ENCODE data around the gene NHSL2.
"Not testable (repeated sequence)": the region's sequence is repeated elsewhere in the genome, so short reads cannot be mapped to it uniquely, and the experiment has no call there.

Gene NHSL2

DNA sequence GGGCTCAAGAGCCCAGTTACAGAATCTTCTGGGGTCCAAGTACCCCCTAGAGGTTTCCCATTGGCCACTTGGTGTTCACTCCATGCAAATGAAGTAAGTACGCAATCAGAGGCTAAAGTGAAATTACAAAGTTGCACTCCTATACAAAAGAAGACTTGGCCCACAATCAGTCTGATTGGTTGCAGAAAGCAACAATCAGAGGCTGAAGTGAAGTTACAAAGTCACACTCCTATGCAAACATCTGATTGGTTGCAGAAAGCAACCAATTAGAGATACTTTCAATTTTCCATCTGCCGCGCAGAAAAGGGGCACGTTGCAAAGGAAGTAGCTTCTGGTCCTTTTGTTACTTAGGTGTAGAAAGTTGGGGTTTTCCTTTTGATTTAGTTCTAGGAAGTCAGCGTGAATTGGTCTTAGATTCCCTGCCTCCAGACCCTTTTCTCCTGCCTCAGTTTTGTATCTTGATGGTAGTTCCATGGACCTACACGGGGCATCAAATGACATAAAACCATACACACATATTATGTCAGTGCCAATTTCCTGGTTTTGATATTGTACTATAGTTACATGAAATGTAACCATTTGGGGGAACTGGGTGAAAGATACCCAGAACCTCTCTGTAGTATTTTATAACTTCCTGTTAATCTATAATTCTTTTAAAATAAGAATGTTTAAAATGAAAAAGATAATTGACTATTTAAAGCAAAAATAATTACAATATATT lies 258.5 kb downstream of the NHSL2 start:
- no peak for DNase-seq (ENCODE audit: low read depth, low spot score)

DNA sequence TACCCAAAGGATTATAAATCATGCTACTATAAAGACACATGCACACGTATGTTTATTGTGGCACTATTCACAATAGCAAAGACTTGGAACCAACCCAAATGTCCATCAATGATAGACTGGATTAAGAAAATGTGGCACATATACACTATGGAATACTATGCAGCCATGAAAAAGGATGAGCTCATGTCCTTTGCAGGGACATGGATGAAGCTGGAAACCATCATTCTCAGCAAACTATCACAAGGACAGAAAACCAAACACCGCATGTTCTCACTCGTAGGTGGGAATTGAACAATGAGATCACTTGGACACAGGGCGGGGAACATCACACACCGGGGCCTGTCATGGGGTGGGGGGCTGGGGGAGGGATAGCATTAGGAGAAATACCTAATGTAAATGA lies 265.6 kb downstream of the NHSL2 start:
- DNase-seq (ENCODE audit: low read depth, low spot score) = not testable (repeated sequence)

DNA sequence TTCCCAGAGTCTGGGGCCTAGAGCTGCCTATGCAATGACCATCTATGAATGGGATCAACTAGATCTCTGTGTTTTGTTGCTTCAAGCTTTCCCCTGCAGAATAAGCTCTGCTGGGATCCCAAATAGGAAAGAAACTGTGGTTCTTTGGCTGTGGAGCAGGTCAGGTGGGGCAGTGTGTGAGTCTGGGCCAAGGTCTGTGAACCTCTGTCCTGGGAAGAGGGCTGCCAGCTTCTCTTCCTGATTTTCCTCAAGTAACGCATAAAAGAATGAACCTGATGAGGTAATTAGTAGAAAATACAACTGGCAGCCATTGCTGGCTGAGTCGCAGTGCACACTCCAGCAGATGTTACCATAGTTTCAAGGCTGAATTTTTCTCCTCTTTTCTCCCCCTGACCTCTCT lies 266.3 kb downstream of the NHSL2 start:
- DNase-seq (ENCODE audit: low read depth, low spot score) = no peak

DNA sequence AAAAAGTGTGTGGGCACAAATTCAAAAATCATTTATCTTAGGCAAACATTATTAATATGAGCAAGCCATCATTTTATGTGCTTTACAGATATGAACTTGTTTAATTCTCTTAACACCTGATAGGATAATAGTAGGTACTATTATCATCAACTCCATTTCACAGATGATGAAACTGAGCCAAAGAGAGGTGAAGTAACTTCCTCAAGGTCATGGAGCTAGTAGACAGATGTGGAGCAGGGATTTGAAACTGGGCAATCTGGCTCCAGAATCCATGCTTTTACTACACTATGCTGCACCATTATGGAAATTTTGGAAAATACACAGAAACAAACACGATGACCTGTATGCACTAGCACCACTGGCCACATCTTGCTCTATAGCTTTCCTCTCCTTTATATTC lies 269.9 kb downstream of the NHSL2 start:
- no peak for DNase-seq (ENCODE audit: low read depth, low spot score)

DNA sequence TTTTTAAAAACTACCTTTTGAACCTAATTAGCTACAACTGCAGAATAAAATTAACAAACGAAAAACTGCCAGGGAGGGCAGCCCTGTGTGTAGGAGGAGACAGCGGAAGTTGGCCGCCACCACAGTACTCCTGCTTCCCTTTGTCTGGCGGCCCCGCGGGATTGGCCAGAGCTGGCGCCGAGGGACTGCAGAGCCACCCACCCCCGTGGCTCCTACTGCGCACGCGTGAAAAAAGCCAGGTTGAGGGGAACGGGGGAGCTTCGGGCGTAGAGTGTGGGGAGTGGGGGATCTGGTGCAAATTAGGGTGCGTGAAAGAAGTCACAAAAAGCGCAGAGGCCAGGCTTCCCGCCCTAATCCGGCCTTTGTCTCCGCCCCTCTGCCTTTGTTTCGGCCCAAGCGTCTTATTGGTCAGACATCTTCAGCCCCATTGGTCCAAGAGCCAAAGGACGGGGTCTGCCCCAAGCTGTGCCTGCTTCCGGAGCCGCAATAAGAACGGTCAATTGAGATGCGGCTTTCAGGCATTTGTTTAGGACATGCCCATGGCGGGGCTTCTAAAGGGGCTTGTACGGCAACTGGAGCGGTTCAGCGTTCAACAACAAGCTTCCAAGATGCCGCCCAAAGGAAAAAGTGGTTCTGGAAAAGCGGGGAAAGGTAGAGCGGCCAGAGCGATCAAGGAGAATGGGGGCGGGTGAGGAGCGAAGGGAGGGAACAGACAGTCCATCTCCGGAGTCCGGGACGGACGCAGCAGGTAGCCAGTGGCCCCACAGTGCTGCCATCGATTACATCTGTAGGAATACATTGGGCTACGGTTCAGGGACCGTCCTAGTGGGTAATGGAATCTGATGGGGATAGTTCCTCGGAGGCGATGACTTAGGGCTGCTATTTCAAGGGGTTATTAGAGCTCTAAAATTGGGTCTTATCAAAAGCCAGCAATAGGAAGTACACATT lies 270.8 kb downstream of the NHSL2 start, which contains the start of gene PIN4:
Gene PIN4, plus strand, starts transcription at position 580 of the 948 bp plus-strand sequence. Its CDS starts 29 bp downstream, at position 609.
- DNase-seq (ENCODE audit: low read depth, low spot score) = peak; percentile 100

DNA sequence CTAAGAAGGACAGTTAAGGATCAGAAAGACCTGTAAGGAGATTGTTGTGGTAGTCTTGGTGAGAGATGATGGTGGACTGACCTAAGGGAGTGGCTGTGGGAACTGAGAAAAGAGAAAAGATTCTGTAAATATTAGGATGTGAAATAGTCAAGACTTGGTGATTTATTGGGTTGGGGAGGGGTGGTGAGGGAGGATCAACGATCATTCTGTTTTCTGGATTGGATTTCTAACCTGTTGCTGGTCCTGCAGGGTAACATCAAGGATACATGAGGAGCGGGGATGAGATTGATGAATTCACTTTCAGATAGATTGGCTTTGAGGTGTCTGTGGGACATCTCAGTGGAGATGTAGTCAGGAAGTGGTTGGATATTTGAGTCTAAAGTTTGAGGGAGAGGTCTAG lies 272.3 kb downstream of the NHSL2 start:
- no peak for DNase-seq (ENCODE audit: low read depth, low spot score)

DNA sequence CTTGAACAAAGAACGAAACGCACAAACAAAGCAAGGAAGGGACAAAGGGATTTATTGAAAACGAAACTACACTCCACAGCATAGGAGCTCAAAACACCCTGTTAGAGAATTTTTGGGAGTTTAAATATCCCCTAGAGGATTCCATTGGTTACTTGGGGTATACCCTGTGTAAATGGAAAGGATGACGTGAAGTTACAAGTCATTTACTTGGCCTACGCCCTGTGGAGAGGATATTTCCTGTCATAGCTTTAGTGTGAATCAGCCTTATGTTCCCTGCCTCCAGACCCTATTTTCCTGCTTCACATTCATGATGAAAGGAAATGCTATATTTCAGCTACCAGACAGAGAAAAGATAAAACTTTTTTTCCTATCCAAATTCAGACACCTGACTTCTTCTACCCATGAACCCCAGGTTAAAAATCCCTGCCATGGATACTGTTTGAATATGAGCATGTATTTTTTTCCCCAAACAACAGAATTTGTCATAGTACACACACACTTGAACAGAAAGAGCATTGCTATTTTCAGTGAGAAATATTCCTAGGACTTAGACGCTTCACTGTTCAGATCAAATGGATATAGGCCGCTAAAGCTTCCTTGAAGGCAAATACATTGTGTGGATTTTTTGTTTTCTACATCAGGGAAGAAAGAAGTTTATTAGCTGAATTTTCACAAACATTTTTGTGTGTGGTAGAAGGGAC lies 291.3 kb downstream of the NHSL2 start:
- DNase-seq (ENCODE audit: low read depth, low spot score) = no peak

Data from ELF-1 (cell line).